K562 (cell line): ENCODE results near the gene NEDD9. TPM values are rescaled to one million over a fixed set of nuclear protein-coding genes. Genes with fewer than 3 reads are reported as not detected.

ENCODE experiments used
- ATAC-seq: fragments of 200-7000 bp; cut with Tn5 transposase; 3 replicates; pipeline ENCODE4 v1.9.1; 2020; ENCODE audit warnings: moderate library complexity
- BruUV-seq: library from RNA; stranded (reverse); fragments of 400-500 nt; replicated peaks from 2 replicates; lab custom pipeline; 2021; lab: Mats Ljungman, UMichigan
- CTCF ChIA-PET: fragments of 300-600 bp; formaldehyde crosslinking; extraction: SDS; loops from one replicate; lab custom pipeline; 2021; ENCODE audit warnings: low intra/inter-chr PET ratio; lab: Yijun Ruan, JAX
- POLR2A ChIA-PET: fragments of 300-600, 350-650 bp; sonication (Branson Sonifier 250); formaldehyde crosslinking; extraction: SDS; loops from one replicate; lab custom pipeline; 2021; ENCODE audit warnings: antibody characterized with exemption, inconsistent platforms; lab: Yijun Ruan, JAX
- DNase-seq, 4 experiments: peaks; one replicate each; pipeline versions ENCODE4 v3.0.0 to v3.0.0-alpha.2; 2011 to 2018; ENCODE audit warnings: low spot score in 3 of 4, mixed read lengths in 3 of 4; ENCODE audit errors: extremely low read depth in 1 of 4
- FAIRE-seq: peaks from 2 replicates; lab custom pipeline; 2011; peaks lifted over from hg19 to GRCh38; lab: Jason Lieb, UNC
- H2AFZ ChIP-seq: 2 replicates; pipeline ENCODE4 v1.6.0; 2011; ENCODE audit warnings: low read depth, low read length, control low read depth, inconsistent platforms
- H3K27ac ChIP-seq: fragments of 200-600 bp; 3 replicates; pipeline ENCODE4 v1.8.0; 2011; ENCODE audit warnings: low read depth, mild to moderate bottlenecking, control low read depth, inconsistent platforms, low read length, moderate library complexity, mixed read lengths; ENCODE audit errors: extremely low read depth
- H3K27me3 ChIP-seq, 2 experiments: fragments of 300-600 bp in 1 of 2; 2 replicates in 1 of 2; 3 replicates in 1 of 2; pipeline versions ENCODE4 v1.6.0 to v1.8.0; 2011; ENCODE audit warnings: inconsistent platforms in 2 of 2, low read length in 2 of 2, mild to moderate bottlenecking in 1 of 2, mixed read lengths in 1 of 2, moderate library complexity in 1 of 2; ENCODE audit not compliant: control insufficient read depth in 2 of 2, insufficient read depth in 2 of 2
- H3K36me3 ChIP-seq: fragments of 300-600 bp; 3 replicates; pipeline ENCODE4 v1.8.0; 2011; ENCODE audit warnings: mild to moderate bottlenecking, low read length, inconsistent platforms; ENCODE audit not compliant: control insufficient read depth, insufficient read depth
- H3K4me1 ChIP-seq, 2 experiments: fragments of 200-600 bp in 1 of 2; replicated peaks in 1 of 2; 2 replicates in 1 of 2; 3 replicates in 1 of 2; pipeline versions ENCODE4 v1.5.1 to v1.8.0; 2011; ENCODE audit warnings: inconsistent platforms in 2 of 2, low read length in 2 of 2, mild to moderate bottlenecking in 1 of 2, mixed read lengths in 1 of 2, moderate library complexity in 1 of 2; ENCODE audit not compliant: control insufficient read depth in 2 of 2, insufficient read depth in 2 of 2
- H3K4me2 ChIP-seq: 2 replicates; pipeline ENCODE4 v1.6.1; 2011; ENCODE audit warnings: low read length, control low read depth, inconsistent platforms, mixed read lengths; ENCODE audit not compliant: insufficient read depth
- H3K4me3 ChIP-seq: fragments of 200-600 bp; sonication (generic), shearing (Covaris generic); 2 replicates; pipeline ENCODE4 v1.5.1; 2016; ENCODE audit warnings: control low read depth, inconsistent platforms
- H3K79me2 ChIP-seq: fragments of 200-600 bp; 3 replicates; pipeline ENCODE4 v1.8.0; 2011; ENCODE audit warnings: low read length, inconsistent platforms; ENCODE audit not compliant: control insufficient read depth, insufficient read depth
- H3K9ac ChIP-seq, 2 experiments: 2 replicates each; pipeline versions ENCODE4 v1.6.0 to v1.6.1; 2011; ENCODE audit warnings: low read depth in 2 of 2, low read length in 2 of 2, control low read depth in 1 of 2, inconsistent platforms in 1 of 2, mild to moderate bottlenecking in 1 of 2, mixed read lengths in 1 of 2; ENCODE audit not compliant: insufficient read depth in 1 of 2
- H3K9me1 ChIP-seq: one replicate; pipeline ENCODE4 v1.6.0; 2011; ENCODE audit warnings: inconsistent platforms, mild to moderate bottlenecking, low read length, moderate library complexity; ENCODE audit not compliant: control insufficient read depth, insufficient read depth
- H3K9me3 ChIP-seq: replicated peaks from 2 replicates; pipeline ENCODE4 v1.5.1; 2011; ENCODE audit warnings: low read depth, low read length, inconsistent platforms; ENCODE audit not compliant: control insufficient read depth, insufficient read depth
- H4K20me1 ChIP-seq: replicated peaks from 2 replicates; pipeline ENCODE4 v1.6.1; 2011; ENCODE audit warnings: low read length, inconsistent platforms, mixed read lengths; ENCODE audit not compliant: control insufficient read depth, insufficient read depth
- CREB3 ChIP-seq: fragments of 450-650 bp; conservative IDR thresholded peaks from 2 replicates; pipeline ENCODE4 v1.6.1; 2016; ENCODE audit warnings: missing genetic modification characterization, low read depth, mild to moderate bottlenecking, missing compliant biosample characterization, moderate library complexity
- GTF2A2 ChIP-seq: IDR thresholded peaks from 2 replicates; pipeline ENCODE4 v1.6.1; 2016; ENCODE audit warnings: mild to moderate bottlenecking, missing genetic modification characterization, missing compliant biosample characterization
- HCFC1 ChIP-seq: IDR thresholded peaks from 2 replicates; pipeline ENCODE4 v1.6.1; 2012; ENCODE audit warnings: low read depth, low read length, improper control_type of control experiment
- HDAC1 ChIP-seq, 2 experiments: fragments of 450-650 bp; IDR thresholded peaks; 2 replicates each; pipeline ENCODE4 v1.6.1; 2016 to 2017; ENCODE audit warnings: inconsistent platforms in 1 of 2, mild to moderate bottlenecking in 1 of 2, moderate library complexity in 1 of 2
- MECOM ChIP-seq: fragments of 250-450 bp; sonication (Bioruptor Pico); IDR thresholded peaks from 2 replicates; pipeline ENCODE4 v1.8.0; 2022; ENCODE audit warnings: inconsistent platforms
- NFYB ChIP-seq: IDR thresholded peaks from 2 replicates; pipeline ENCODE4 v1.6.1; 2011; ENCODE audit warnings: mild to moderate bottlenecking, moderate library complexity; ENCODE audit not compliant: insufficient read length; ENCODE audit errors: extremely low read depth
- PCBP1 ChIP-seq: fragments of 200-400 bp; formaldehyde crosslinking; IDR thresholded peaks from 2 replicates; pipeline ENCODE4 v1.6.1; 2018; ENCODE audit warnings: mild to moderate bottlenecking, low read depth, low read length; ENCODE audit not compliant: poor library complexity, severe bottlenecking
- PTTG1 ChIP-seq: fragments of 450-650 bp; IDR thresholded peaks from 2 replicates; pipeline ENCODE4 v1.6.1; 2016; ENCODE audit warnings: low read depth, mild to moderate bottlenecking, missing genetic modification characterization, missing compliant biosample characterization
- RAD51 ChIP-seq: fragments of 450-650 bp; IDR thresholded peaks from 2 replicates; pipeline ENCODE4 v1.7.1; 2016; ENCODE audit warnings: low read depth, mild to moderate bottlenecking, borderline replicate concordance
- SIX5 ChIP-seq, 2 experiments: IDR thresholded peaks; 2 replicates each; pipeline ENCODE4 v1.6.1; 2011; ENCODE audit warnings: low read length in 2 of 2, borderline replicate concordance in 1 of 2, low read depth in 1 of 2, mild to moderate bottlenecking in 1 of 2, moderate library complexity in 1 of 2; ENCODE audit not compliant: insufficient read depth in 1 of 2
- SRSF3 ChIP-seq: fragments of 200-400 bp; formaldehyde crosslinking; IDR thresholded peaks from 2 replicates; pipeline ENCODE4 v1.6.1; 2016; ENCODE audit warnings: mild to moderate bottlenecking, low read length, moderate library complexity; ENCODE audit not compliant: insufficient read depth
- USF1 ChIP-seq: sonication (generic); formaldehyde crosslinking; IDR thresholded peaks from 2 replicates; pipeline ENCODE4 v1.9.0; 2022; ENCODE audit warnings: mild to moderate bottlenecking, missing genetic modification reagents
- USF2 ChIP-seq: sonication (generic); formaldehyde crosslinking; IDR thresholded peaks from 2 replicates; pipeline ENCODE4 v1.5.0; 2020; ENCODE audit warnings: missing genetic modification reagents
- XRCC3 ChIP-seq: fragments of 450-650 bp; IDR thresholded peaks from 2 replicates; pipeline ENCODE4 v1.6.1; 2017; ENCODE audit warnings: mild to moderate bottlenecking, moderate library complexity
- YBX1 ChIP-seq: fragments of 450-650 bp; IDR thresholded peaks from 2 replicates; pipeline ENCODE4 v1.7.1; 2016; ENCODE audit warnings: mild to moderate bottlenecking
- ZNF134 ChIP-seq: fragments of 250-450 bp; sonication (Bioruptor Pico); conservative IDR thresholded peaks from 2 replicates; pipeline ENCODE4 v1.4.0; 2020
- ZNF143 ChIP-seq: sonication (generic); formaldehyde crosslinking; IDR thresholded peaks from 2 replicates; pipeline ENCODE4 v1.9.0; 2022; ENCODE audit warnings: mild to moderate bottlenecking, missing genetic modification reagents
- ZNF253 ChIP-seq: fragments of 250-450 bp; sonication (Bioruptor Pico); conservative IDR thresholded peaks from 2 replicates; pipeline ENCODE4 v1.6.1; 2021; ENCODE audit warnings: mild to moderate bottlenecking
- ZNF274 ChIP-seq: IDR thresholded peaks from 2 replicates; pipeline ENCODE4 v1.6.1; 2011; ENCODE audit warnings: low read depth, mild to moderate bottlenecking, low read length, moderate library complexity, borderline replicate concordance
- ZNF316 ChIP-seq: fragments of 450-650 bp; IDR thresholded peaks from 2 replicates; pipeline ENCODE4 v1.6.1; 2016
- WGBS: fragments of 100-300 bp; shearing (Covaris generic); methylation state at CpG from one replicate; pipeline ENCODE4 v1.1.6; 2016; ENCODE audit warnings: low coverage, mixed read lengths; ENCODE audit not compliant: insufficient coverage; ENCODE audit errors: missing lambda C conversion rate; 5-methylcytosine and 5-hydroxymethylcytosine counted together
- in situ Hi-C: fragments of 300-500 bp; cut with MboI; formaldehyde crosslinking; loops from 4 replicates; pipeline ENCODE4 v1.15.0; 2018; ENCODE audit warnings: inconsistent platforms, mixed read lengths
- intact Hi-C: fragments of 100-400 bp; cut with micrococcal nuclease; formaldehyde crosslinking; loops from 2 replicates; pipeline ENCODE4 v1.14.2; 2022
- polyA plus RNA-seq, 8 experiments: library from polyadenylated mRNA; depleted of rRNA in 4 of 8; stranded (reverse) in 5 of 8; unstranded in 3 of 8; fragments of >200 nt; fragmentation: Nextera tagmentation in 2 of 8; fragmentation: Illumina TruSeq in 1 of 8; extraction: Ambion mirVana in 2 of 8; extraction: Trizol in 1 of 8; gene quantifications; 2 replicates each; pipeline versions ENCODE4 v1.2.1 to v1.2.3, GENCODE V29; 2011 to 2014; ENCODE audit warnings: inconsistent platforms in 1 of 8, missing spikeins in 1 of 8
- total RNA-seq, 7 experiments: library from RNA; depleted of rRNA in 6 of 7; stranded (reverse); fragments of >200 nt in 6 of 7; fragmentation: Illumina TruSeq in 2 of 7; extraction: Trizol in 2 of 7; gene quantifications; 2 replicates each; pipeline versions ENCODE4 v1.2.1 to v1.2.3, GENCODE V29; 2011 to 2021; ENCODE audit warnings: low replicate concordance in 1 of 7

Gene NEDD9
- total and polyA plus RNA-seq, 9 of the 15 experiments (the other 6 are each of a cell fraction or from before 2014, with no cell fraction given): 0.04 to 0.18 (median 0.15) TPM; not detected in 6

- TF ChIP-seq CREB3 (no peak), PTTG1 (no peak), GTF2A2 (tag) (no peak)
Observed at GRCh38 chr6:11250108-11250507, 17.6 kb upstream of the NEDD9 start (continued).

GRCh38 chr6:11248974-11249761 lies 16.7 kb upstream of the NEDD9 start:
- Histone ChIP-seq H3K79me2 (no peaks in the 10 kb centered on the region), H3K27ac (no peak overlapping the region), H4K20me1 (no peaks in the 10 kb centered on the region), H3K27me3 (peaks cover 4 to 37% of the 10 kb centered on the region in 2 experiments; a peak in 4 of 5 replicates), H3K4me2 (no peak overlapping the region), H3K36me3 (no peaks in the 10 kb centered on the region), H2AFZ (no peak overlapping the region), H3K4me3 (no peak overlapping the region), H3K9me1 (no peaks in the 10 kb centered on the region), H3K9me3 (no peaks in the 10 kb centered on the region), H3K4me1 (no peaks in the 10 kb centered on the region), H3K9ac (no peak overlapping the region)
- ATAC-seq: peak; percentile 86
- no peak for FAIRE-seq
- intact Hi-C loops (no loop called here), in situ Hi-C loops (no loop called here)
- ChIA-PET POLR2A (interaction anchor here (1.1 kb wide), 1 partner anchor 17 kb away, joined by 4 read pairs; the partner anchor contains the start of gene NEDD9), CTCF (no interaction called here)
- DNase-seq: no peak
- no TSS peak for BruUV-seq
- WGBS: 0% methylated on average over 3 of the region's 3 CpGs
- TF ChIP-seq ZNF274 (no peak), PCBP1 (no peak), USF2 (peak; percentile 86), HCFC1 (peak; percentile 74), RAD51 (peak; percentile 57; the same call in 1 of the 2 replicates), YBX1 (no peak), MECOM (CRISPR knock-in tag) (no peak), ZNF134 (CRISPR knock-in tag) (peak; percentile 96), SIX5 (IDR thresholded peaks at IDR 0.05; ENCODE audit: borderline replicate concordance in 1 of 2, insufficient read depth in 1 of 2, low read depth in 1 of 2, low read length in 2 of 2) (peak; percentile 6 to 36; a peak in 1 of 4 replicates), NFYB (peak; percentile 47), USF1 (CRISPR knock-in tag) (peak; percentile 64), ZNF316 (no peak), ZNF253 (CRISPR knock-in tag) (no peak), XRCC3 (no peak), HDAC1 (IDR thresholded peaks at IDR 0.05) (no peak), ZNF143 (CRISPR knock-in tag) (peak; percentile 45; the same call in 1 of the 2 replicates), SRSF3 (no peak)
